HepG2 (cell line): ENCODE results near the gene DDC. TPM values are rescaled to one million over a fixed set of nuclear protein-coding genes. Genes with fewer than 3 reads are reported as not detected.

Experiments used
- AHR ChIP-seq: IDR thresholded peaks from 2 replicates; pipeline ENCODE4 v1.6.1; 2018; ENCODE audit warnings: missing genetic modification reagents, missing compliant biosample characterization
- CREM ChIP-seq, 2 experiments: sonication (generic) in 1 of 2; formaldehyde crosslinking in 1 of 2; IDR thresholded peaks; 2 replicates each; pipeline versions ENCODE4 v1.4.0 to v1.6.1; 2016 to 2020; ENCODE audit warnings: antibody characterized with exemption in 1 of 2, mild to moderate bottlenecking in 1 of 2, missing genetic modification reagents in 1 of 2
- DDIT3 ChIP-seq: sonication (generic); formaldehyde crosslinking; IDR thresholded peaks from 2 replicates; pipeline ENCODE4 v1.4.0; 2020; ENCODE audit warnings: mild to moderate bottlenecking, missing genetic modification reagents
- ELF4 ChIP-seq: sonication (generic); formaldehyde crosslinking; IDR thresholded peaks from 2 replicates; pipeline ENCODE4 v1.5.0; 2020; ENCODE audit warnings: missing genetic modification reagents, mild to moderate bottlenecking, moderate library complexity, borderline replicate concordance
- EP300 ChIP-seq, 3 experiments: sonication (generic) in 1 of 3; formaldehyde crosslinking in 1 of 3; IDR thresholded peaks; 2 replicates each; pipeline versions ENCODE4 v1.5.1 to v1.6.1; 2011 to 2020; ENCODE audit warnings: low read depth in 2 of 3, low read length in 2 of 3, borderline replicate concordance in 1 of 3, improper control_type of control experiment in 1 of 3, mild to moderate bottlenecking in 1 of 3, missing genetic modification reagents in 1 of 3, moderate library complexity in 1 of 3
- HHEX ChIP-seq: IDR thresholded peaks from 2 replicates; pipeline ENCODE4 v1.6.1; 2016; ENCODE audit warnings: control low read depth
- HINFP ChIP-seq: sonication (generic); formaldehyde crosslinking; IDR thresholded peaks from 2 replicates; pipeline ENCODE4 v1.4.0; 2020; ENCODE audit warnings: low read depth, mild to moderate bottlenecking, missing genetic modification reagents
- IRF2 ChIP-seq: IDR thresholded peaks from 2 replicates; pipeline ENCODE4 v1.6.1; 2018; ENCODE audit warnings: missing genetic modification reagents, missing compliant biosample characterization
- JARID2 ChIP-seq: sonication (generic); formaldehyde crosslinking; IDR thresholded peaks from 2 replicates; pipeline ENCODE4 v1.8.1; 2023; ENCODE audit warnings: missing genetic modification reagents, inconsistent platforms; ENCODE audit not compliant: insufficient replicate concordance
- KDM5A ChIP-seq: fragments of 200-600 bp; sonication (generic); IDR thresholded peaks from 2 replicates; pipeline ENCODE4 v1.7.0; 2018; ENCODE audit warnings: antibody characterized with exemption, mild to moderate bottlenecking, low read length, borderline replicate concordance
- MAFK ChIP-seq, 2 experiments: IDR thresholded peaks in 1 of 2; conservative IDR thresholded peaks in 1 of 2; 2 replicates each; pipeline ENCODE4 v1.6.1; 2011; ENCODE audit warnings: improper control_type of control experiment in 2 of 2, low read length in 2 of 2
- NFKBIZ ChIP-seq: IDR thresholded peaks from 2 replicates; pipeline ENCODE4 v1.6.1; 2018; ENCODE audit warnings: missing genetic modification reagents, missing compliant biosample characterization
- NPAS2 ChIP-seq: sonication (generic); formaldehyde crosslinking; IDR thresholded peaks from 2 replicates; pipeline ENCODE4 v1.8.0; 2022; ENCODE audit warnings: mild to moderate bottlenecking, missing genetic modification reagents, borderline replicate concordance
- NR2F1 ChIP-seq, 2 experiments: fragments of 450-650 bp in 1 of 2; formaldehyde crosslinking in 1 of 2; IDR thresholded peaks; 2 replicates each; pipeline versions ENCODE4 v1.5.0 to v1.6.1; 2016 to 2020; ENCODE audit warnings: mild to moderate bottlenecking in 1 of 2, missing compliant biosample characterization in 1 of 2, missing genetic modification reagents in 1 of 2, moderate library complexity in 1 of 2
- SP4 ChIP-seq: sonication (generic); formaldehyde crosslinking; IDR thresholded peaks from 2 replicates; pipeline ENCODE4 v1.8.1; 2023; ENCODE audit warnings: mild to moderate bottlenecking, missing genetic modification reagents
- ZBTB25 ChIP-seq: IDR thresholded peaks from 2 replicates; pipeline ENCODE4 v1.6.1; 2018; ENCODE audit warnings: missing genetic modification reagents
- ZNF136 ChIP-seq: sonication (generic); formaldehyde crosslinking; IDR thresholded peaks from 2 replicates; pipeline ENCODE4 v1.8.1; 2022; ENCODE audit warnings: low read depth, mild to moderate bottlenecking, moderate library complexity, missing genetic modification reagents
- ZNF225 ChIP-seq: sonication (generic); formaldehyde crosslinking; IDR thresholded peaks from 2 replicates; pipeline ENCODE4 v1.4.0; 2020; ENCODE audit warnings: mild to moderate bottlenecking, missing genetic modification reagents
- ZNF513 ChIP-seq: sonication (generic); formaldehyde crosslinking; conservative IDR thresholded peaks from 2 replicates; pipeline ENCODE4 v1.5.0; 2020; ENCODE audit warnings: missing genetic modification reagents
- ZNF597 ChIP-seq: sonication (generic); formaldehyde crosslinking; IDR thresholded peaks from 2 replicates; pipeline ENCODE4 v1.5.0; 2020; ENCODE audit warnings: missing genetic modification reagents
- ZNF639 ChIP-seq: conservative IDR thresholded peaks from 2 replicates; pipeline ENCODE4 v1.6.1; 2018; ENCODE audit warnings: missing genetic modification reagents
- ZNF644 ChIP-seq: IDR thresholded peaks from 2 replicates; pipeline ENCODE4 v1.6.1; 2016; ENCODE audit warnings: low read depth
- polyA plus RNA-seq, 8 experiments: library from polyadenylated mRNA; depleted of rRNA in 3 of 8; stranded (reverse) in 7 of 8; unstranded in 1 of 8; fragments of >200 nt; fragmentation: Illumina TruSeq in 4 of 8; extraction: Trizol in 4 of 8; gene quantifications; 2 replicates each; pipeline versions ENCODE4 v1.2.1 to v1.2.3, GENCODE V29; 2011 to 2016; ENCODE audit warnings: low read depth in 4 of 8, missing spikeins in 1 of 8, mixed read lengths in 1 of 8; ENCODE audit not compliant: insufficient read depth in 1 of 8
- total RNA-seq, 5 experiments: library from RNA; depleted of rRNA; stranded (reverse); fragments of >200 nt; fragmentation: Illumina TruSeq; extraction: Trizol; gene quantifications; 2 replicates each; pipeline ENCODE4 v1.2.3, GENCODE V29; 2016; ENCODE audit warnings: low read depth in 1 of 5

The DDC gene
- total and polyA plus RNA-seq, 2 of the 13 experiments (the other 11 are each of a cell fraction or from before 2014, with no cell fraction given) = 11.7 to 93.3 TPM

- no peak for TF ChIP-seq ZNF644
- no peak for TF ChIP-seq ZNF597
- TF ChIP-seq NFKBIZ (CRISPR knock-in tag) = no peak
- no peak for TF ChIP-seq HHEX (CRISPR knock-in tag)
- no peak for TF ChIP-seq ELF4 (CRISPR knock-in tag)
- peak in 1 of 2 experiments; percentile 36; a peak in 1 of 4 replicates for TF ChIP-seq EP300 (IDR thresholded peaks at IDR 0.05; ENCODE audit: low read depth in 2 of 2, low read length in 2 of 2)
- TF ChIP-seq EP300 (CRISPR knock-in tag; IDR thresholded peaks at IDR 0.05; ENCODE audit: borderline replicate concordance) = no peak
- no peak for TF ChIP-seq ZNF225 (CRISPR knock-in tag)
- TF ChIP-seq ZNF639 (CRISPR knock-in tag) = no peak
- no peak for TF ChIP-seq ZNF136 (CRISPR knock-in tag)
- no peak for TF ChIP-seq ZNF513 (CRISPR knock-in tag)
- no peak for TF ChIP-seq MAFK (conservative IDR thresholded peaks at IDR 0.05 in 1 of 2, IDR thresholded peaks at IDR 0.05 in 1 of 2; ENCODE audit: low read length in 2 of 2)
- no peak for TF ChIP-seq DDIT3 (CRISPR knock-in tag)
- no peak for TF ChIP-seq IRF2 (CRISPR knock-in tag)
- no peak for TF ChIP-seq ZBTB25 (CRISPR knock-in tag)
- TF ChIP-seq CREM (IDR thresholded peaks at IDR 0.05) = no peak
- TF ChIP-seq CREM (CRISPR knock-in tag; IDR thresholded peaks at IDR 0.05) = no peak
- TF ChIP-seq AHR (CRISPR knock-in tag) = no peak
- no peak for TF ChIP-seq SP4 (CRISPR knock-in tag)
- TF ChIP-seq JARID2 = no peak
- no peak for TF ChIP-seq KDM5A
- TF ChIP-seq NR2F1 (CRISPR knock-in tag; IDR thresholded peaks at IDR 0.05) = no peak
- no peak for TF ChIP-seq HINFP (CRISPR knock-in tag)
- TF ChIP-seq NPAS2 (CRISPR knock-in tag) = no peak
These were observed 29.7 kb upstream of the DDC start (continued) for GRCh38 chr7:50594734-50595485.
